ENCODE measurements around the gene NIM1K.

Gene NIM1K

GRCh38 chr5:43172779-43173178 lies 19.2 kb upstream of the NIM1K start (continued):
- TF ChIP-seq PRDM2 (tag by site-specific recombination; IDR thresholded peaks at IDR 0.05; ENCODE audit: borderline replicate concordance) = no peak
- no peak for TF ChIP-seq ZSCAN16 (tag by site-specific recombination; IDR thresholded peaks at IDR 0.05)

GRCh38 chr5:43174586-43174985 lies 17.4 kb upstream of the NIM1K start:
- CTCF ChIA-PET = interaction anchor here (1.1 kb wide), 1 partner anchor 34 kb away, joined by 3 read pairs; no protein-coding TSS in a partner anchor
- peaks cover 33 to 34% of the 10 kb centered on the region in 2 experiments for H3K36me3 ChIP-seq (ENCODE audit: control insufficient read depth in 2 of 2, insufficient read depth in 1 of 2, low read length in 2 of 2)

GRCh38 chr5:43179836-43180235 lies 12.2 kb upstream of the NIM1K start:
- POLR2A ChIA-PET = no interaction called here
- Histone ChIP-seq H3K36me3 (ENCODE audit: control insufficient read depth in 2 of 2, insufficient read depth in 1 of 2, low read length in 2 of 2) (peaks cover 10 to 11% of the 10 kb centered on the region in 2 experiments), H3K27ac (ENCODE audit: extremely low read depth, low read depth, low read length) (no peak overlapping the region), H3K4me3 (ENCODE audit: low read depth, low read length) (no peak overlapping the region), H3K4me1 (ENCODE audit: control insufficient read depth, insufficient read depth, low read length) (0 out of 2 replicates have a peak, but pooled peaks cover 2% of the 10 kb centered on the region), H3K9me3 (ENCODE audit: control insufficient read depth, insufficient read depth, low read depth, low read length) (no peaks in the 10 kb centered on the region)
- TF ChIP-seq ZNF423 (tag by site-specific recombination; IDR thresholded peaks at IDR 0.05) (no peak), PRDM10 (tag by site-specific recombination; IDR thresholded peaks at IDR 0.05) (no peak), ZNF426 (tag by site-specific recombination; IDR thresholded peaks at IDR 0.05) (no peak), BCL6B (tag by site-specific recombination; IDR thresholded peaks at IDR 0.05) (no peak)
- CTCF ChIA-PET = interaction anchor here (1.1 to 1.5 kb wide), 2 partner anchors 107 to 268 kb away, joined by 3 to 4 read pairs; no protein-coding TSS in a partner anchor

More at GRCh38 chr5:43174586-43174985, 17.4 kb upstream of the NIM1K start:
- Histone ChIP-seq H3K4me3 (ENCODE audit: low read depth, low read length) (no peak overlapping the region), H3K9me3 (ENCODE audit: control insufficient read depth, insufficient read depth, low read depth, low read length) (no peaks in the 10 kb centered on the region), H3K27ac (ENCODE audit: extremely low read depth, low read depth, low read length) (no peak overlapping the region), H3K4me1 (ENCODE audit: control insufficient read depth, insufficient read depth, low read length) (0 out of 2 replicates have a peak, but pooled peaks cover 2% of the 10 kb centered on the region)
- POLR2A ChIA-PET = interaction anchor here (0.6 kb wide), 1 partner anchor 317 kb away, joined by 5 read pairs; no protein-coding TSS in a partner anchor
- TF ChIP-seq ZBTB20 (tag by site-specific recombination; IDR thresholded peaks at IDR 0.05) (no peak), ZNF354C (tag by site-specific recombination; IDR thresholded peaks at IDR 0.05; ENCODE audit: borderline replicate concordance, low read depth) (no peak), ZNF701 (tag by site-specific recombination; IDR thresholded peaks at IDR 0.05) (no peak), GLI2 (tag by site-specific recombination; IDR thresholded peaks at IDR 0.05; ENCODE audit: borderline replicate concordance, low read depth) (no peak), ZNF776 (tag by site-specific recombination; IDR thresholded peaks at IDR 0.05; ENCODE audit: borderline replicate concordance) (no peak), PBX3 (CRISPR knock-in tag; IDR thresholded peaks at IDR 0.05) (no peak), PRDM1 (tag by site-specific recombination; IDR thresholded peaks at IDR 0.05) (no peak), ZNF335 (tag by site-specific recombination; conservative IDR thresholded peaks at IDR 0.05) (no peak), ZNF366 (tag by site-specific recombination; conservative IDR thresholded peaks at IDR 0.05) (no peak), ZBTB48 (tag by site-specific recombination; IDR thresholded peaks at IDR 0.05) (no peak), ZFHX2 (tag by site-specific recombination; conservative IDR thresholded peaks at IDR 0.05) (no peak), ZNF660 (tag by site-specific recombination; IDR thresholded peaks at IDR 0.05) (no peak), SP2 (tag by site-specific recombination; IDR thresholded peaks at IDR 0.05) (no peak)
